ENCODE results near the gene OLFML2A. TPM values are rescaled to one million over a fixed set of nuclear protein-coding genes. Genes with fewer than 3 reads are reported as not detected.

OLFML2A gene
- total and polyA plus RNA-seq, 2 donors (not counting 1 experiment from before 2014, with no cell fraction given): 0.76 to 0.88 TPM

DNA sequence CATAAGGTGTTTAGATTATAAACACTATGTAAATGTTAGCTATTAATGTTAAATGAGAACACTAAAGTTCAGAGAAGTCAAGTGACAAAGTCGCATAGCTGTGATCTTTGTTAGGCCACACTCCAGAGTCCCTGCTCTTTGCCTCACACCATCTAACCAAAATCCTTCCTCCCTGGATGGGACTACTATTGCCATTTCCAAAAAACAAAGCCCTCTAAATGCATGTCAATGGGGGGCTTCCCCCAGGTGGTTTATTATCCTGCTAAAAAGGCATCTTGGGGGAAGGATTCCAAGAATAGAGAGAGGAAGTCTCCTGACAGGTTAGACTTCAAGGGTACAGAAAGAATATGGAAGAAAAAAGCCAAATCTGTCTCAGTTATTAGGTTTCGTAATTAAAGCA lies 16.2 kb upstream of the OLFML2A start:
- Histone ChIP-seq H3K4me3 (ENCODE audit: control extremely low read depth in 1 of 5, extremely low read depth in 1 of 5, insufficient read depth in 1 of 5, low read depth in 2 of 5, low read length in 4 of 5) (no peak overlapping the region), H3K9me3 (ENCODE audit: control extremely low read depth in 1 of 3, control insufficient read depth in 2 of 3, insufficient read depth in 1 of 3, low read length in 2 of 3) (no peaks in the 10 kb centered on the region), H3K27ac (ENCODE audit: low read length in 2 of 2) (no peak overlapping the region), H3K4me2 (replicated peaks; ENCODE audit: low read depth, low read length, poor library complexity, severe bottlenecking) (no peak overlapping the region), H3K79me2 (ENCODE audit: control insufficient read depth, insufficient read depth, low read length) (no peaks in the 10 kb centered on the region), H3K36me3 (replicated peaks in 1 of 2; ENCODE audit: control extremely low read depth in 1 of 2, control insufficient read depth in 1 of 2, extremely low read depth in 1 of 2, insufficient read depth in 2 of 2, low read length in 1 of 2) (no peaks in the 10 kb centered on the region), H2AFZ (ENCODE audit: insufficient read depth, low read depth, low read length, poor library complexity, severe bottlenecking) (no peak overlapping the region), H3K4me1 (ENCODE audit: control insufficient read depth in 2 of 2, insufficient read depth in 2 of 2, low read length in 2 of 2) (peaks cover 9 to 10% of the 10 kb centered on the region in 2 donors), H3K27me3 (replicated peaks in 1 of 4; ENCODE audit: control extremely low read depth in 1 of 4, control insufficient read depth in 3 of 4, insufficient read depth in 4 of 4, low read length in 3 of 4) (peaks cover 0 to 6% (median 4%) of the 10 kb centered on the region in 4 experiments), H4K20me1 (ENCODE audit: control insufficient read depth, insufficient read depth, low read length, poor library complexity, severe bottlenecking) (no peaks in the 10 kb centered on the region), H3K9ac (ENCODE audit: low read length) (no peak overlapping the region)
- Mint-ChIP-seq H3K9me3 (ENCODE audit: insufficient read depth) (no peaks in the 10 kb centered on the region), H3K4me3 (no peak overlapping the region), H3K27ac (no peak overlapping the region), H3K4me1 (peaks cover 12% of the 10 kb centered on the region), H3K27me3 (peaks cover 30% of the 10 kb centered on the region)
- no peak for ATAC-seq (ENCODE audit: low read depth)
- intact Hi-C loops (cut with micrococcal nuclease): no loop called here
- CTCF ChIA-PET: interaction anchor here (2.1 kb wide), 1 partner anchor 11 kb away, joined by 4 read pairs; the partner anchor contains the start of gene NR6A1
- POLR2A ChIA-PET: no interaction called here
- WGBS (ENCODE audit: insufficient coverage): no CpG with 5 or more reads among the region's 2 CpGs
- no peak for DNase-seq
- TF ChIP-seq, protein P1, sequence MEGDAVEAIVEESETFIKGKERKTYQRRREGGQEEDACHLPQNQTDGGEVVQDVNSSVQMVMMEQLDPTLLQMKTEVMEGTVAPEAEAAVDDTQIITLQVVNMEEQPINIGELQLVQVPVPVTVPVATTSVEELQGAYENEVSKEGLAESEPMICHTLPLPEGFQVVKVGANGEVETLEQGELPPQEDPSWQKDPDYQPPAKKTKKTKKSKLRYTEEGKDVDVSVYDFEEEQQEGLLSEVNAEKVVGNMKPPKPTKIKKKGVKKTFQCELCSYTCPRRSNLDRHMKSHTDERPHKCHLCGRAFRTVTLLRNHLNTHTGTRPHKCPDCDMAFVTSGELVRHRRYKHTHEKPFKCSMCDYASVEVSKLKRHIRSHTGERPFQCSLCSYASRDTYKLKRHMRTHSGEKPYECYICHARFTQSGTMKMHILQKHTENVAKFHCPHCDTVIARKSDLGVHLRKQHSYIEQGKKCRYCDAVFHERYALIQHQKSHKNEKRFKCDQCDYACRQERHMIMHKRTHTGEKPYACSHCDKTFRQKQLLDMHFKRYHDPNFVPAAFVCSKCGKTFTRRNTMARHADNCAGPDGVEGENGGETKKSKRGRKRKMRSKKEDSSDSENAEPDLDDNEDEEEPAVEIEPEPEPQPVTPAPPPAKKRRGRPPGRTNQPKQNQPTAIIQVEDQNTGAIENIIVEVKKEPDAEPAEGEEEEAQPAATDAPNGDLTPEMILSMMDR (IDR thresholded peaks at IDR 0.05): no peak
- TF ChIP-seq EZH2 (IDR thresholded peaks at IDR 0.05; ENCODE audit: borderline replicate concordance, insufficient read depth, low read depth, low read length, poor library complexity, severe bottlenecking): no peak

DNA sequence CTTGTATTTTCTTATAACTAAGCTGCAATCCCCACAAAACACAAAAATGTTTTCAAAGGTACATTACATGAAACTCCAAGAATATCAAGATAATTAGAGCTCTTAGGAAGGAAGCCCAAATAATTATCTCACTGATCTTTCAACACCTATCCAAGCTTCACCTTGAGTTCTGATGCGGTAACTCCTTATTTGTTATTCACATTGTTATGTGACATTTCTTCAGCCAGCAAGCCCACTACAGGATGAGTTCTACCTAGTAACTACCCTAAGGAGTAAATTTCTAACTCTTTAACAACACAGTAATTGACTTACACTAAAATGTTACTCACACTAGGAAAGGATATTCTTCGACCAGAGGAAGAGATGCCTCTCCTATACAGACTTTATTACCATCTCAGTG lies 15.7 kb upstream of the OLFML2A start:
- H3K4me3 ChIP-seq (ENCODE audit: control extremely low read depth in 1 of 5, extremely low read depth in 1 of 5, insufficient read depth in 1 of 5, low read depth in 2 of 5, low read length in 4 of 5): no peak overlapping the region
- no CpG with 5 or more reads among the region's 2 CpGs for WGBS (ENCODE audit: insufficient coverage)
- DNase-seq: no peak
- H3K9me3 Mint-ChIP-seq (ENCODE audit: insufficient read depth): no peaks in the 10 kb centered on the region
- H3K4me2 ChIP-seq (replicated peaks; ENCODE audit: low read depth, low read length, poor library complexity, severe bottlenecking): no peak overlapping the region
- peaks cover 12% of the 10 kb centered on the region for H3K4me1 Mint-ChIP-seq
- H3K27me3 Mint-ChIP-seq: peaks cover 32% of the 10 kb centered on the region
- peaks cover 0 to 7% (median 4%) of the 10 kb centered on the region in 4 experiments for H3K27me3 ChIP-seq (replicated peaks in 1 of 4; ENCODE audit: control extremely low read depth in 1 of 4, control insufficient read depth in 3 of 4, insufficient read depth in 4 of 4, low read length in 3 of 4)
- intact Hi-C loops (cut with micrococcal nuclease): no loop called here
- no peaks in the 10 kb centered on the region for H3K36me3 ChIP-seq (replicated peaks in 1 of 2; ENCODE audit: control extremely low read depth in 1 of 2, control insufficient read depth in 1 of 2, extremely low read depth in 1 of 2, insufficient read depth in 2 of 2, low read length in 1 of 2)
- no peak for ATAC-seq (ENCODE audit: low read depth)
- peaks cover 9 to 10% of the 10 kb centered on the region in 2 donors for H3K4me1 ChIP-seq (ENCODE audit: control insufficient read depth in 2 of 2, insufficient read depth in 2 of 2, low read length in 2 of 2)
- no peak overlapping the region for H3K27ac Mint-ChIP-seq
- H3K4me3 Mint-ChIP-seq: no peak overlapping the region
- TF ChIP-seq, protein P1 (IDR thresholded peaks at IDR 0.05): no peak
- no peak for TF ChIP-seq EZH2 (IDR thresholded peaks at IDR 0.05; ENCODE audit: borderline replicate concordance, insufficient read depth, low read depth, low read length, poor library complexity, severe bottlenecking)
- no peak overlapping the region for H3K9ac ChIP-seq (ENCODE audit: low read length)
- POLR2A ChIA-PET: no interaction called here
- no peaks in the 10 kb centered on the region for H3K9me3 ChIP-seq (ENCODE audit: control extremely low read depth in 1 of 3, control insufficient read depth in 2 of 3, insufficient read depth in 1 of 3, low read length in 2 of 3)
- H3K27ac ChIP-seq (ENCODE audit: low read length in 2 of 2): no peak overlapping the region
- CTCF ChIA-PET: interaction anchor here (2.1 kb wide), 1 partner anchor 11 kb away, joined by 4 read pairs; the partner anchor contains the start of gene NR6A1
- H2AFZ ChIP-seq (ENCODE audit: insufficient read depth, low read depth, low read length, poor library complexity, severe bottlenecking): no peak overlapping the region
- no peaks in the 10 kb centered on the region for H4K20me1 ChIP-seq (ENCODE audit: control insufficient read depth, insufficient read depth, low read length, poor library complexity, severe bottlenecking)
- H3K79me2 ChIP-seq (ENCODE audit: control insufficient read depth, insufficient read depth, low read length): no peaks in the 10 kb centered on the region

Data from B cell (primary cell).